Measurements from ENCODE around the gene HACD3. TPM values are rescaled to one million over a fixed set of nuclear protein-coding genes. Genes with fewer than 3 reads are reported as not detected.
A peak's percentile ranks its signal among the peaks of the same experiment; 100 is the strongest.

HACD3 gene
- total RNA-seq, 4 donors from 2014 or later, result 19.1 to 29.6 (median 24.8) TPM

GRCh38 chr15:65512189-65512588, 18.1 kb upstream of the HACD3 start:
- peaks cover 8 to 56% (median 31%) of the 10 kb centered on the region in 4 donors for H3K36me3 ChIP-seq
- peak overlapping the region in 2 of 4 donors; percentile 2 to 11 for H3K4me3 ChIP-seq
- H3K27ac ChIP-seq (replicated peaks in 1 of 4), result peak overlapping the region; percentile 33 to 49 (median 44)
- no peak for DNase-seq (ENCODE audit: extremely low spot score)
- peaks cover 49 to 60% (median 54%) of the 10 kb centered on the region in 4 donors for H3K4me1 ChIP-seq
- TF ChIP-seq POLR2AphosphoS5 (IDR thresholded peaks at IDR 0.05), result no peak
- TF ChIP-seq EP300 (IDR thresholded peaks at IDR 0.05), result no peak
- no peak for TF ChIP-seq CTCF (IDR thresholded peaks at IDR 0.05)
- no peak for TF ChIP-seq POLR2A (IDR thresholded peaks at IDR 0.05; ENCODE audit: low read depth)
- intact Hi-C loops (cut with DNase I), result no loop called here
- H3K9me3 ChIP-seq, result no peaks in the 10 kb centered on the region
- WGBS, result 78% methylated on average over 5 of the region's 5 CpGs
- no peaks in the 10 kb centered on the region for H3K27me3 ChIP-seq

- H3K4me3 ChIP-seq, result peak overlapping the region in 2 of 4 donors; percentile 2 to 11
- peaks cover 51 to 61% (median 55%) of the 10 kb centered on the region in 4 donors for H3K4me1 ChIP-seq
- intact Hi-C loops (cut with DNase I), result no loop called here
- peak overlapping the region; percentile 33 to 49 (median 44) for H3K27ac ChIP-seq (replicated peaks in 1 of 4)
- 48% methylated on average over 10 of the region's 10 CpGs for WGBS
- DNase-seq (ENCODE audit: extremely low spot score), result no peak
- H3K36me3 ChIP-seq, result peaks cover 8 to 50% (median 29%) of the 10 kb centered on the region in 4 donors
- no peaks in the 10 kb centered on the region for H3K9me3 ChIP-seq
- no peaks in the 10 kb centered on the region for H3K27me3 ChIP-seq
- TF ChIP-seq CTCF (IDR thresholded peaks at IDR 0.05), result no peak
- peak in 1 of 2 donors; percentile 32 for TF ChIP-seq POLR2AphosphoS5 (IDR thresholded peaks at IDR 0.05)
Observed at GRCh38 chr15:65512807-65513416, 17.4 kb upstream of the HACD3 start.

- Histone ChIP-seq H3K27ac (replicated peaks in 1 of 4) (peak within 1 kb of the TSS; percentile 87 to 92 (median 92)), H3K27me3 (no peaks in the 10 kb centered on the region), H3K36me3 (peaks cover 0 to 15% (median 2%) of the 10 kb centered on the region in 4 donors), H3K4me1 (peaks cover 45 to 51% (median 47%) of the 10 kb centered on the region in 4 donors), H3K9me3 (no peaks in the 10 kb centered on the region), H3K4me3 (peak within 1 kb of the TSS; percentile 86 to 100 (median 91))
- TF ChIP-seq POLR2A (IDR thresholded peaks at IDR 0.05; ENCODE audit: low read depth) (peak; percentile 12), EP300 (IDR thresholded peaks at IDR 0.05) (no peak), POLR2AphosphoS5 (IDR thresholded peaks at IDR 0.05) (peak; percentile 87 to 92), CTCF (IDR thresholded peaks at IDR 0.05) (peak; percentile 88 to 94 (median 93))
- intact Hi-C loops (cut with DNase I), result no loop called here
- peak; percentile 97 for DNase-seq (ENCODE audit: extremely low spot score)
- under 1% methylated on average over 24 of the region's 75 CpGs for WGBS
Observed at GRCh38 chr15:65516997-65517865, 13.0 kb upstream of the HACD3 start, which contains the start of gene DPP8. Gene DPP8, minus strand, starts transcription at chr15:65517689. Its CDS starts 5,136 bp downstream, at chr15:65512553.

- Histone ChIP-seq H3K4me3 (peak overlapping the region; percentile 86 to 100 (median 91)), H3K27me3 (no peaks in the 10 kb centered on the region), H3K4me1 (peaks cover 39 to 45% (median 41%) of the 10 kb centered on the region in 4 donors), H3K9me3 (no peaks in the 10 kb centered on the region), H3K27ac (replicated peaks in 1 of 4) (peak overlapping the region; percentile 87 to 92 (median 92)), H3K36me3 (peaks cover 0 to 15% (median 2%) of the 10 kb centered on the region in 4 donors)
- 32% methylated on average over 8 of the region's 8 CpGs for WGBS
- TF ChIP-seq POLR2AphosphoS5 (IDR thresholded peaks at IDR 0.05) (no peak), POLR2A (IDR thresholded peaks at IDR 0.05; ENCODE audit: low read depth) (no peak), CTCF (IDR thresholded peaks at IDR 0.05) (no peak), EP300 (IDR thresholded peaks at IDR 0.05) (no peak)
- intact Hi-C loops (cut with DNase I), result no loop called here
- DNase-seq (ENCODE audit: extremely low spot score), result no peak
Observed at GRCh38 chr15:65517866-65518207, 12.4 kb upstream of the HACD3 start.
